B cell (primary cell): ENCODE results near the gene NKAPL.

Experiments
- CTCF ChIP-seq: fragments of 200-600 bp; IDR thresholded peaks from one replicate; pipeline ENCODE4 v1.8.0; 2022; ENCODE audit warnings: antibody characterized with exemption, mild to moderate bottlenecking
- EZH2 ChIP-seq: IDR thresholded peaks from 2 replicates; pipeline ENCODE4 v1.6.1; 2012; ENCODE audit warnings: borderline replicate concordance, low read depth, mild to moderate bottlenecking, moderate library complexity, low read length; ENCODE audit not compliant: insufficient read depth, poor library complexity, severe bottlenecking

DNA sequence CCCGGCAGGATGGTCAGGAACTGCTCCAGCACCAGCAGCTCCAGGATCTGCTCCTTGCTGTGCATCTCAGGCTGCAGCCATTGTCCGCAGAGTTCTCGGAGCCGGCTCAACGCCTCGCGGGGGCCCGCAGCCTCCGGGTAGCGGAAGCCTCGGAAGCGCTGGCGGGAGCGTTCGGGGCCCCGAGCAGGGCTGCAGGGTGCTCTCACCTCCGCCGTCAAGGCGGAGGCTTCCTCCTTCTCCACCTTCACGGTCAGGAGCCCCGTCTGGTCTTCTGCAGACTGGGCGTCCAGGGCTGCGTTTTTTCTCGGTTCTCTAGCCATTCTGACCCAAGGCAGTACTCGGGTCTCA is 7.5 kb upstream of the NKAPL start:
- TF ChIP-seq CTCF (no peak), EZH2 (no peak)
